HCT116 (cell line): ENCODE results near the gene EMILIN1. TPM values are rescaled to one million over a fixed set of nuclear protein-coding genes. Genes with fewer than 3 reads are reported as not detected.

Experiments
- ATAC-seq: fragments of 200-7000 bp; cut with Tn5 transposase; 2 replicates; pipeline ENCODE4 v1.9.1; 2020; ENCODE audit warnings: mild to moderate bottlenecking, moderate library complexity
- BruUV-seq: library from RNA; stranded (reverse); fragments of 400-500 nt; replicated peaks from 2 replicates; lab custom pipeline; 2021; lab: Mats Ljungman, UMichigan
- CTCF ChIA-PET: fragments of 300-600 bp; sonication (Branson Sonifier 250); formaldehyde crosslinking; loops from one replicate; lab custom pipeline; 2021; ENCODE audit warnings: antibody characterized with exemption; lab: Charles Lee
- POLR2A ChIA-PET: fragments of 300-600, 350-600 bp; sonication (Branson Sonifier 250); formaldehyde crosslinking; loops from one replicate; lab custom pipeline; 2021; ENCODE audit warnings: antibody characterized with exemption; lab: Charles Lee
- RAD21 ChIA-PET, 2 experiments: fragments of 300-600 bp; sonication (Branson Sonifier 250); formaldehyde crosslinking; loops; one replicate each; lab custom pipeline; 2023; ENCODE audit warnings: low total read pairs in 2 of 2; ENCODE audit not compliant: uncharacterized antibody in 2 of 2, unreplicated experiment in 2 of 2, low non-redundant PET in 1 of 2; lab: Charles Lee
- DNase-seq: peaks from one replicate; pipeline ENCODE4 v3.0.0-alpha.2; 2010; ENCODE audit warnings: low read depth, low spot score
- H2AFZ ChIP-seq: fragments of 200-600 bp; shearing (Covaris generic), sonication (generic); 2 replicates; pipeline ENCODE4 v1.6.1; 2017; ENCODE audit warnings: low read depth, mixed run types, mixed read lengths, antibody characterized with exemption, low read length; ENCODE audit not compliant: poor library complexity, severe bottlenecking
- H3K27ac ChIP-seq: 2 replicates; pipeline ENCODE4 v1.5.1; 2012; ENCODE audit warnings: low read depth, low read length
- H3K27me3 ChIP-seq: fragments of 200-600 bp; sonication (generic); 2 replicates; pipeline ENCODE4 v1.6.1; 2016; ENCODE audit warnings: mixed run types, low read length, mixed read lengths; ENCODE audit not compliant: insufficient read depth
- H3K36me3 ChIP-seq, 2 experiments: fragments of 200-500 bp in 1 of 2; fragments of 200-600 bp in 1 of 2; sonication (Bioruptor generic) in 1 of 2; sonication (generic) in 1 of 2; 2 replicates each; pipeline versions ENCODE4 v1.5.1 to v1.6.1; 2014 to 2016; ENCODE audit warnings: low read length in 2 of 2, inconsistent platforms in 1 of 2, mixed read lengths in 1 of 2, mixed run types in 1 of 2; ENCODE audit not compliant: insufficient read depth in 2 of 2, control insufficient read depth in 1 of 2
- H3K4me1 ChIP-seq, 2 experiments: fragments of 200-600 bp in 1 of 2; sonication (generic) in 1 of 2; 2 replicates each; pipeline versions ENCODE4 v1.5.1 to v1.6.1; 2012 to 2017; ENCODE audit warnings: low read length in 2 of 2, inconsistent platforms in 1 of 2, mild to moderate bottlenecking in 1 of 2, mixed read lengths in 1 of 2, mixed run types in 1 of 2, moderate library complexity in 1 of 2; ENCODE audit not compliant: insufficient read depth in 2 of 2, control insufficient read depth in 1 of 2
- H3K4me2 ChIP-seq: fragments of 200-600 bp; sonication (generic); 2 replicates; pipeline ENCODE4 v1.6.1; 2017; ENCODE audit warnings: mixed run types, low read length, mixed read lengths
- H3K4me3 ChIP-seq, 2 experiments: fragments of 200-600 bp in 1 of 2; sonication (generic) in 1 of 2; replicated peaks in 1 of 2; 2 replicates each; pipeline ENCODE4 v1.5.1; 2011 to 2016; ENCODE audit warnings: low read length in 2 of 2, control low read depth in 1 of 2, low read depth in 1 of 2, mild to moderate bottlenecking in 1 of 2, mixed read lengths in 1 of 2, mixed run types in 1 of 2
- H3K79me2 ChIP-seq: fragments of 200-600 bp; sonication (generic); 2 replicates; pipeline ENCODE4 v1.6.1; 2017; ENCODE audit warnings: mild to moderate bottlenecking, mixed run types, low read length, moderate library complexity, mixed read lengths; ENCODE audit not compliant: insufficient read depth
- H3K9ac ChIP-seq: fragments of 200-600 bp; sonication (generic); 2 replicates; pipeline ENCODE4 v1.6.1; 2016; ENCODE audit warnings: low read length, mixed read lengths
- H3K9me2 ChIP-seq: fragments of 200-600 bp; sonication (generic), shearing (Covaris generic); 2 replicates; pipeline ENCODE4 v1.6.1; 2017; ENCODE audit warnings: mixed run types, mild to moderate bottlenecking, moderate library complexity; ENCODE audit not compliant: insufficient read depth
- H3K9me3 ChIP-seq, 2 experiments: fragments of 200-500 bp in 1 of 2; fragments of 200-600 bp in 1 of 2; sonication (Bioruptor generic) in 1 of 2; sonication (generic) in 1 of 2; 2 replicates each; pipeline ENCODE4 v1.6.1; 2014 to 2017; ENCODE audit warnings: low read length in 2 of 2, mixed read lengths in 2 of 2, inconsistent platforms in 1 of 2, low read depth in 1 of 2, mild to moderate bottlenecking in 1 of 2, mixed run types in 1 of 2, moderate library complexity in 1 of 2; ENCODE audit not compliant: control insufficient read depth in 1 of 2, insufficient read depth in 1 of 2
- H4K20me1 ChIP-seq: fragments of 200-600 bp; sonication (generic), shearing (Covaris generic); 2 replicates; pipeline ENCODE4 v1.6.1; 2017; ENCODE audit warnings: mixed run types, mild to moderate bottlenecking, moderate library complexity; ENCODE audit not compliant: insufficient read depth
- CEBPB ChIP-seq: IDR thresholded peaks from 2 replicates; pipeline ENCODE4 v1.6.1; 2012; ENCODE audit warnings: low read depth
- EGR1 ChIP-seq: IDR thresholded peaks from 2 replicates; pipeline ENCODE4 v1.6.1; 2012; ENCODE audit warnings: low read depth
- ELF1 ChIP-seq: IDR thresholded peaks from 2 replicates; pipeline ENCODE4 v1.6.1; 2012; ENCODE audit warnings: low read depth, borderline replicate concordance
- EZH2 ChIP-seq: fragments of 200-600 bp; sonication (generic); IDR thresholded peaks from 2 replicates; pipeline ENCODE4 v1.6.1; 2017; ENCODE audit warnings: antibody characterized with exemption, mixed run types
- EZH2phosphoT487 ChIP-seq: fragments of 200-600 bp; IDR thresholded peaks from 2 replicates; pipeline ENCODE4 v1.6.1; 2018; ENCODE audit warnings: antibody characterized with exemption, borderline replicate concordance
- FOSL1 ChIP-seq: IDR thresholded peaks from 2 replicates; pipeline ENCODE4 v1.6.1; 2012; ENCODE audit warnings: low read depth
- JUND ChIP-seq: IDR thresholded peaks from 2 replicates; pipeline ENCODE4 v1.6.1; 2012
- POLR2A ChIP-seq: IDR thresholded peaks from 2 replicates; pipeline ENCODE4 v1.7.0; 2011; ENCODE audit warnings: borderline replicate concordance; ENCODE audit not compliant: insufficient read depth, insufficient read length; ENCODE audit errors: extremely low read depth
- POLR2AphosphoS5 ChIP-seq: IDR thresholded peaks from 2 replicates; pipeline ENCODE4 v1.6.1; 2011; ENCODE audit warnings: mild to moderate bottlenecking, low read depth, low read length, moderate library complexity
- RAD21 ChIP-seq: IDR thresholded peaks from 2 replicates; pipeline ENCODE4 v1.6.1; 2012; ENCODE audit warnings: low read depth, mild to moderate bottlenecking
- SIN3A ChIP-seq: IDR thresholded peaks from 2 replicates; pipeline ENCODE4 v1.6.1; 2012; ENCODE audit warnings: low read depth
- SRF ChIP-seq: IDR thresholded peaks from 2 replicates; pipeline ENCODE4 v1.6.1; 2012; ENCODE audit warnings: low read depth
- TCF7L2 ChIP-seq: IDR thresholded peaks from 2 replicates; pipeline ENCODE4 v1.7.0; 2011; ENCODE audit warnings: borderline replicate concordance, inconsistent platforms; ENCODE audit not compliant: insufficient read depth, insufficient read length; ENCODE audit errors: extremely low read depth
- ZFX ChIP-seq: fragments of 450-650 bp; IDR thresholded peaks from 2 replicates; pipeline ENCODE4 v1.6.1; 2017
- intact Hi-C: fragments of 100-400 bp; cut with micrococcal nuclease; formaldehyde crosslinking; loops from 2 replicates; pipeline ENCODE4 v1.10.0; 2022
- total RNA-seq: library from RNA; stranded (reverse); gene quantifications from one replicate; pipeline ENCODE4 v1.2.1, GENCODE V29; 2021; ENCODE audit not compliant: unreplicated experiment
- TF ChIP-seq, protein P1 (sequence below): IDR thresholded peaks from 2 replicates; pipeline ENCODE4 v1.6.1; 2012; ENCODE audit warnings: low read depth
- TF ChIP-seq, protein P2 (sequence below), 3 experiments: fragments of 200-600 bp in 1 of 3; sonication (generic) in 1 of 3; IDR thresholded peaks in 2 of 3; conservative IDR thresholded peaks in 1 of 3; 2 replicates each; pipeline ENCODE4 v1.5.1; 2012 to 2017; ENCODE audit warnings: low read depth in 2 of 3, low read length in 2 of 3, antibody characterized with exemption in 1 of 3, borderline replicate concordance in 1 of 3, control low read depth in 1 of 3, mild to moderate bottlenecking in 1 of 3, mixed read lengths in 1 of 3, mixed run types in 1 of 3, moderate library complexity in 1 of 3; ENCODE audit not compliant: insufficient read depth in 1 of 3
- TF ChIP-seq, protein P3 (sequence below): IDR thresholded peaks from 2 replicates; pipeline ENCODE4 v1.6.1; 2012
- TF ChIP-seq, protein P4 (sequence below): IDR thresholded peaks from 2 replicates; pipeline ENCODE4 v1.6.1; 2012

The EMILIN1 gene
- total RNA-seq, 1 experiment from 2014 or later, result 0.59 TPM

DNA sequence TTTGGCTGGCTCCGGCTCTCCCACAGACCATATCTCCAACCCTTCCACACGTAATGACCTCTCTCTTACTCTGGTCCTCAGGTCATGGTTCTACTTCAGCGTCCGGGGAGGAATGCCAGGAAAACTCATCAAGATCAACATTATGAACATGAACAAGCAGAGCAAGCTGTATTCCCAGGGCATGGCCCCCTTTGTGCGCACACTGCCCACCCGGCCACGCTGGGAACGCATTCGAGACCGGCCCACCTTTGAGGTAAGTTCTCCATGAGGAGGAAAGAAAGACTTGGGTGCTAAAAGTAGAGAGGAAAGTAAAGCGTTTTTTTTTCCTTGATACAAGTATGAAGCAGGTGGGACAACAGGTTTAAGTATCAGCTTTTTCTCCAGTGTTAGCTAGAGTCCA lies 25.1 kb upstream of the EMILIN1 start:
- Histone ChIP-seq H3K4me2 (no peak overlapping the region), H3K4me1 (peaks cover 11 to 25% of the 10 kb centered on the region in 2 experiments), H3K9me3 (no peaks in the 10 kb centered on the region), H3K36me3 (peaks cover 9 to 17% of the 10 kb centered on the region in 2 experiments; a peak in 2 of 4 replicates), H3K79me2 (no peaks in the 10 kb centered on the region), H3K9me2 (no peaks in the 10 kb centered on the region), H3K27ac (no peak overlapping the region), H3K9ac (no peak overlapping the region), H4K20me1 (no peaks in the 10 kb centered on the region), H2AFZ (no peak overlapping the region), H3K4me3 (no peak overlapping the region), H3K27me3 (no peaks in the 10 kb centered on the region)
- DNase-seq, result no peak
- intact Hi-C loops, result no loop called here
- no TSS peak for BruUV-seq
- ChIA-PET RAD21 (no interaction called here), POLR2A (no interaction called here), CTCF (no interaction called here)
- ATAC-seq, result no peak
- TF ChIP-seq, protein P1, sequence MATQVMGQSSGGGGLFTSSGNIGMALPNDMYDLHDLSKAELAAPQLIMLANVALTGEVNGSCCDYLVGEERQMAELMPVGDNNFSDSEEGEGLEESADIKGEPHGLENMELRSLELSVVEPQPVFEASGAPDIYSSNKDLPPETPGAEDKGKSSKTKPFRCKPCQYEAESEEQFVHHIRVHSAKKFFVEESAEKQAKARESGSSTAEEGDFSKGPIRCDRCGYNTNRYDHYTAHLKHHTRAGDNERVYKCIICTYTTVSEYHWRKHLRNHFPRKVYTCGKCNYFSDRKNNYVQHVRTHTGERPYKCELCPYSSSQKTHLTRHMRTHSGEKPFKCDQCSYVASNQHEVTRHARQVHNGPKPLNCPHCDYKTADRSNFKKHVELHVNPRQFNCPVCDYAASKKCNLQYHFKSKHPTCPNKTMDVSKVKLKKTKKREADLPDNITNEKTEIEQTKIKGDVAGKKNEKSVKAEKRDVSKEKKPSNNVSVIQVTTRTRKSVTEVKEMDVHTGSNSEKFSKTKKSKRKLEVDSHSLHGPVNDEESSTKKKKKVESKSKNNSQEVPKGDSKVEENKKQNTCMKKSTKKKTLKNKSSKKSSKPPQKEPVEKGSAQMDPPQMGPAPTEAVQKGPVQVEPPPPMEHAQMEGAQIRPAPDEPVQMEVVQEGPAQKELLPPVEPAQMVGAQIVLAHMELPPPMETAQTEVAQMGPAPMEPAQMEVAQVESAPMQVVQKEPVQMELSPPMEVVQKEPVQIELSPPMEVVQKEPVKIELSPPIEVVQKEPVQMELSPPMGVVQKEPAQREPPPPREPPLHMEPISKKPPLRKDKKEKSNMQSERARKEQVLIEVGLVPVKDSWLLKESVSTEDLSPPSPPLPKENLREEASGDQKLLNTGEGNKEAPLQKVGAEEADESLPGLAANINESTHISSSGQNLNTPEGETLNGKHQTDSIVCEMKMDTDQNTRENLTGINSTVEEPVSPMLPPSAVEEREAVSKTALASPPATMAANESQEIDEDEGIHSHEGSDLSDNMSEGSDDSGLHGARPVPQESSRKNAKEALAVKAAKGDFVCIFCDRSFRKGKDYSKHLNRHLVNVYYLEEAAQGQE, result no peak
- TF ChIP-seq FOSL1, result no peak
- no peak for TF ChIP-seq SIN3A
- TF ChIP-seq EZH2phosphoT487, result no peak
- TF ChIP-seq ELF1, result no peak
- no peak for TF ChIP-seq EZH2
- no peak for TF ChIP-seq TCF7L2
- TF ChIP-seq, protein P2, sequence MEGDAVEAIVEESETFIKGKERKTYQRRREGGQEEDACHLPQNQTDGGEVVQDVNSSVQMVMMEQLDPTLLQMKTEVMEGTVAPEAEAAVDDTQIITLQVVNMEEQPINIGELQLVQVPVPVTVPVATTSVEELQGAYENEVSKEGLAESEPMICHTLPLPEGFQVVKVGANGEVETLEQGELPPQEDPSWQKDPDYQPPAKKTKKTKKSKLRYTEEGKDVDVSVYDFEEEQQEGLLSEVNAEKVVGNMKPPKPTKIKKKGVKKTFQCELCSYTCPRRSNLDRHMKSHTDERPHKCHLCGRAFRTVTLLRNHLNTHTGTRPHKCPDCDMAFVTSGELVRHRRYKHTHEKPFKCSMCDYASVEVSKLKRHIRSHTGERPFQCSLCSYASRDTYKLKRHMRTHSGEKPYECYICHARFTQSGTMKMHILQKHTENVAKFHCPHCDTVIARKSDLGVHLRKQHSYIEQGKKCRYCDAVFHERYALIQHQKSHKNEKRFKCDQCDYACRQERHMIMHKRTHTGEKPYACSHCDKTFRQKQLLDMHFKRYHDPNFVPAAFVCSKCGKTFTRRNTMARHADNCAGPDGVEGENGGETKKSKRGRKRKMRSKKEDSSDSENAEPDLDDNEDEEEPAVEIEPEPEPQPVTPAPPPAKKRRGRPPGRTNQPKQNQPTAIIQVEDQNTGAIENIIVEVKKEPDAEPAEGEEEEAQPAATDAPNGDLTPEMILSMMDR (IDR thresholded peaks at IDR 0.05 in 2 of 3, conservative IDR thresholded peaks at IDR 0.05 in 1 of 3; ENCODE audit: borderline replicate concordance in 1 of 3, insufficient read depth in 1 of 3, low read depth in 2 of 3, low read length in 2 of 3), result no peak
- TF ChIP-seq ZFX, result no peak
- TF ChIP-seq, protein P3, sequence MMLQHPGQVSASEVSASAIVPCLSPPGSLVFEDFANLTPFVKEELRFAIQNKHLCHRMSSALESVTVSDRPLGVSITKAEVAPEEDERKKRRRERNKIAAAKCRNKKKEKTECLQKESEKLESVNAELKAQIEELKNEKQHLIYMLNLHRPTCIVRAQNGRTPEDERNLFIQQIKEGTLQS, result no peak
- no peak for TF ChIP-seq POLR2A
- TF ChIP-seq, protein P4, sequence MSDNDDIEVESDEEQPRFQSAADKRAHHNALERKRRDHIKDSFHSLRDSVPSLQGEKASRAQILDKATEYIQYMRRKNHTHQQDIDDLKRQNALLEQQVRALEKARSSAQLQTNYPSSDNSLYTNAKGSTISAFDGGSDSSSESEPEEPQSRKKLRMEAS, result no peak
- TF ChIP-seq EGR1, result no peak
- TF ChIP-seq SRF, result no peak
- TF ChIP-seq CEBPB, result no peak
- no peak for TF ChIP-seq POLR2AphosphoS5
- no peak for TF ChIP-seq JUND
- TF ChIP-seq RAD21, result no peak
